GM21825 (cell line): ENCODE data around the gene RTL1.

ENCODE experiments used
- ATAC-seq: cut with Tn5 transposase; IDR thresholded peaks from one replicate; pipeline ENCODE4 v1.9.1; 2021; ENCODE audit warnings: mild to moderate bottlenecking, moderate library complexity; ENCODE audit not compliant: unreplicated experiment

The RTL1 gene

GRCh38 chr14:100854435-100854834 lies 49.1 kb downstream of the RTL1 start:
- no peak for ATAC-seq

GRCh38 chr14:100851946-100852620 lies 51.4 kb downstream of the RTL1 start:
- ATAC-seq, result no peak

DNA sequence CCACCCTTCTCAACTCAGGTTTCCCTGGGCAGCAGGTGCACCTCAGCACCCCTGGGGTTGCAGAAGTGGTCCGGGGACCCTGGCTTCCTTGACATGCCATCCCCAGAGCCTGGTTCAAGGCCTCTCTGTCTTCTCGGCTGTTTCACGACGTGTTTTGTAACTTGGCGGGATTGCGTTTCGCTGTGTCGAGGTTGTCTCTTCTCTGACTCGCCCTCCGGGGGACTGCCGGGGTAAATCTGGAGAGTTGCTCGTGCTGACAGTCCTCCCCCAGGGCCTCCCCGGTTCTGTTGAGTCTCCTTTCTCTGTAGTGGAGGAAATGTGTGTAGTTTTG lies 52.0 kb downstream of the RTL1 start:
- ATAC-seq, result no peak

GRCh38 chr14:100850841-100851585 lies 52.5 kb downstream of the RTL1 start:
- no peak for ATAC-seq

GRCh38 chr14:100849115-100849781 lies 54.3 kb downstream of the RTL1 start:
- no peak for ATAC-seq

- no peak for ATAC-seq
Observed at GRCh38 chr14:100846309-100846859, 57.1 kb downstream of the RTL1 start.

DNA sequence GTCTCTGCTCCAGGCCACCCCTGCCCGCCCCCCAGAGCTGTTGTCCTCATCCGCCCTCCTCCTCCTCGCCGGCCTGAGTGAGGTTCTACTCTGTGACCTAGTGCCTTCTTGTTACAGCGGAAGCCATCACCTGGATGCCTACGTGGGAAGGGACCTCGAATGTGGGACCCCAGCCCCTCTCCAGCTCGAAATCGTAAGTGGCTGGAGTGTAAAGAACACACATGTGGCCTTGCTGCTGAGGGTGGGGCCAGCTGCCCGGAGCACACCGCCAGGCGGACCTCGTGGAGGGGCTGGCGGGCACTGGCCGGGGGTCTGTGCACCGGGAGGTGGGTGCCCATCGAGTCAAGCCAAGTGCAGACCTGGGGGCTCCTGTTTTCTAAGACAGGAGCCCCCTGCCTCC lies 58.2 kb downstream of the RTL1 start:
- no peak for ATAC-seq

DNA sequence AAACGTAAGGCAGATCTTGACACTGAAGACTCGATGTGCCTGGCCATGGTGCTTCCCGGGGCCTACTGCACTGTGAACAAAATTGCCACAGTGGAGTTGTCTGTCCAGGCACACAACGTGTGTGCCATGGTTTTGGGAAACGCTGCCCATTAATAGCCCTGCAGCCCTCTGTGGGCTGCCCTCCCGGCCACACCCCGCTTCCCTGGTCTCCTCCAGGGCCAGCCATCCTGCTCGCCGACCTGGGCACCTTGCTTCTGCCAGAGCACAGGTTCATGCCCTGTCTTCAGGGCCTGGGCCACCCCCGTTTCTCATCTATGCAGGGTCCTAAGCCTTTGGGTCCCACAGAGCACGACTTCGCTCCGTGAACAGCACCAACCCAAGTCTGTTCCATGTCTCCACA lies 58.7 kb downstream of the RTL1 start:
- no peak for ATAC-seq

- ATAC-seq, result no peak
Observed at GRCh38 chr14:100844421-100844820, 59.1 kb downstream of the RTL1 start.

- ATAC-seq, result no peak
Observed at GRCh38 chr14:100844082-100844408, 59.5 kb downstream of the RTL1 start.

DNA sequence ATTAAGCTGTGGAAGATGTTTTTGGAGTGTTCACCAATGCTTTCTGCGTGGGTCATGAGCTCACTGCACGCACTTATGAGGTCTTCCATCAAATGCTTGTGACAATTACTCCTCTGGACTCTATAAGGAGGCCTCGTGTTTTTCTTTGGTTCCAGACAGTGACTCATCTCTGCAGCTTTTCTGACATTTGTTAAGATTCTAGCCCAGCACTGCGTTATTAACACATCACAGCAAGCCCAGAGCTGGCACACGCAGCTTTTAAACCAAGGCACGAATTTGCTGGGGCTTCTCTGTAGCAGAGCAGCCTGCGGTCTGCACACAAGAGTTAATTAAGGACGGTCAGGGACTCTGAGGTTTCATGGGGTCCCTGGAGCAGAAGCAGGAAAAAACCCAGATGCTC lies 60.7 kb downstream of the RTL1 start:
- no peak for ATAC-seq

- no peak for ATAC-seq
Observed at GRCh38 chr14:100841761-100842403, 61.6 kb downstream of the RTL1 start.

GRCh38 chr14:100841066-100841760 lies 62.3 kb downstream of the RTL1 start:
- no peak for ATAC-seq

GRCh38 chr14:100840286-100841065 lies 63.0 kb downstream of the RTL1 start:
- no peak for ATAC-seq

- ATAC-seq, result no peak
Observed at GRCh38 chr14:100839681-100840111, 63.8 kb downstream of the RTL1 start.

- ATAC-seq, result no peak
Observed at GRCh38 chr14:100839315-100839585, 64.3 kb downstream of the RTL1 start.

DNA sequence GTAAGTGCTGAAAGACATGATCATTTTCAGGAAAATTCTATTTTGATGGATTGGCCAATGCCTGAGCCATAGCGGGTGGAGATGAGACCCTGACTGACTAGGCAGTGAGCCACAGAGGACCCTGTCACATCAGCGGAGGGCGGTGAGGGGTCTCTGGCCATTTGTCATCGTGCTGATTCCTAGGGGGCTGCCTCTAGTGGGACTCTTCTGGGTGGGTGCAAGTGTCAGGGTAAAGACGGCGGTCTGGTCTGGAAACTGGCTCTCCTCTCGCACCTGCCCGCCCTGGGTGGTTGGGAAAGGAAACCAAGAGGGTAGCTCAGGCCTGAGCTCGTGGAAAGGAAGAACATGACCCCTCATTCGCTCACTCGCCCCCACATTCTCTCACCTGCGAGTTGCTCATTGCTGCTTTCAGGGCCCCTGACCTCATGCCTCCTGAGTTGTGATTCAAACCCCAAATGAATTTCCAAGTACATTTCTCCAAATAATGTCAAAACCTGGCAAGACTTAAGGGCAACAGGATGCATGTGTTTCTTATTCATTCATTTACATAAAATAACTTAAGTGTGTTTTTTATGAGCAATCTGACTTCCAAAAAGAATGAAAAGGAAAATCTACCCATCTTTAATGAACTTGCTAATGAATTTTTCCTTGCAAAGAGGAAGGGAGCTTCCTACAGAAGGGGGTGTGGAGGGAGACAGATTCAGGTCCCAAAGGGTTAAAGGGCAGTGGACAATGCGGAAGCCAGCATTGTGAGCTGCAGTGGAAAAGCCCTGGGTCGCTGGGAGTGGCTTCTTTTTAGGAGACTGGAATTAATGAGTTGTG lies 64.8 kb downstream of the RTL1 start:
- no peak for ATAC-seq

DNA sequence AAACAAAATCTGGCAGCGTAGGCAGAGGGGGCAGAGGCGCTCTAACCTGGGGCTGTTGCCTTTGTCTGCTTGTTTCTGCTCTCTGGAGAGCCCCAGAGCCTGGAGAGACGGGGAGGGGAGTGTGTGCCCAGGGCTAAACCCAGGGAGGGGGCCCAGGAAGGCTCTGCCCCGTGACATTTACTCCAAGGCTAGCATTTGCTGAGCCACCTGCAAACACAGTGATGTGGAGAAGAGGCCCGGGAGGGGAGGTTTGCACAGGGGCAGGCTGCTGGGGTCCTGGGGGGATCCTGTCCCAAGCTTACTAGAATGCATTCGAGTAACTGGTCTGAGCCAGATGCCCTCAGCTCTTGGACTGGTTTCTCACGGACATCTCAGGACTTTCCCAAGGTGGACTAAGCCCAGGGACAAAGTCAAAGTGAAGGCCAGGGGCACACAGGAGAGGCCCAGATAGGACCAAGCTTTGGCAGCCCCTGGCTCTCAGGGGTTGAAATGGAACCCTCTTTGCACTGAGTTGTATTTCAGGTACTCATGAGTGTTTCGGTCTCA lies 65.6 kb downstream of the RTL1 start:
- no peak for ATAC-seq
